Naive thymus-derived CD8-positive, alpha-beta T cell (primary cell): ENCODE data around the gene SELPLG. TPM values are rescaled to one million over a fixed set of nuclear protein-coding genes. Genes with fewer than 3 reads are reported as not detected.
"Not testable (repeated sequence)": the region's sequence is repeated elsewhere in the genome, so short reads cannot be mapped to it uniquely, and the experiment has no call there.

Experiments used
- ATAC-seq, 2 donors: fragments of 150-1000 bp; cut with Tn5 transposase in 1 of 2; sonication (Bioruptor Pico), chemical (Tn5 transposase) in 1 of 2; 1 replicate in 1 of 2; 2 replicates in 1 of 2; pipeline ENCODE4 v1.10.0; 2021; ENCODE audit warnings: mild to moderate bottlenecking in 2 of 2, moderate library complexity in 2 of 2
- POLR2A ChIA-PET: fragments of 350-600 bp; sonication (Branson Sonifier 250); formaldehyde crosslinking; loops from one replicate; lab custom pipeline; 2021; ENCODE audit warnings: antibody characterized with exemption; lab: Charles Lee
- DNase-seq, 10 donors: peaks; one replicate each; pipeline versions ENCODE4 v3.0.0 to v3.0.0-alpha.2; 2020 to 2022
- H3K27ac Mint-ChIP-seq, 10 donors: one replicate each; pipeline ENCODE4 v1.8.0; 2020 to 2022; ENCODE audit warnings: mild to moderate bottlenecking in 10 of 10, mixed read lengths in 10 of 10, moderate library complexity in 4 of 10, inconsistent platforms in 1 of 10
- H3K27me3 Mint-ChIP-seq, 5 donors: one replicate each; pipeline ENCODE4 v1.8.0; 2021 to 2022; ENCODE audit warnings: mixed read lengths in 5 of 5
- H3K36me3 Mint-ChIP-seq, 3 donors: one replicate each; pipeline ENCODE4 v1.8.0; 2020 to 2022; ENCODE audit warnings: mixed read lengths in 3 of 3, mild to moderate bottlenecking in 2 of 3, inconsistent platforms in 1 of 3
- H3K4me1 Mint-ChIP-seq, 4 donors: one replicate each; pipeline ENCODE4 v1.8.0; 2021 to 2022; ENCODE audit warnings: mixed read lengths in 4 of 4
- H3K4me3 Mint-ChIP-seq, 10 donors: one replicate each; pipeline ENCODE4 v1.8.0; 2020 to 2022; ENCODE audit warnings: mild to moderate bottlenecking in 10 of 10, mixed read lengths in 10 of 10, moderate library complexity in 6 of 10, inconsistent platforms in 1 of 10
- H3K9me3 Mint-ChIP-seq, 9 donors: one replicate each; pipeline ENCODE4 v1.8.0; 2020 to 2022; ENCODE audit warnings: mixed read lengths in 9 of 9, mild to moderate bottlenecking in 3 of 9, inconsistent platforms in 1 of 9, moderate library complexity in 1 of 9
- polyA plus RNA-seq, 3 donors: library from polyadenylated mRNA; unstranded; fragments of 300-500 nt; fragmentation: Illumina TruSeq; gene quantifications; one replicate each; pipeline ENCODE4 v1.2.3, GENCODE V29; 2021
- total RNA-seq, 8 experiments: library from RNA in 2 of 8; stranded (reverse) in 2 of 8; gene quantifications; one replicate each; pipeline ENCODE4 v1.2.3 and lab custom pipeline; 2021 to 2026

The SELPLG gene
- total and polyA plus RNA-seq, 5 experiments from 2014 or later = 157 to 720 (median 453) TPM

DNA sequence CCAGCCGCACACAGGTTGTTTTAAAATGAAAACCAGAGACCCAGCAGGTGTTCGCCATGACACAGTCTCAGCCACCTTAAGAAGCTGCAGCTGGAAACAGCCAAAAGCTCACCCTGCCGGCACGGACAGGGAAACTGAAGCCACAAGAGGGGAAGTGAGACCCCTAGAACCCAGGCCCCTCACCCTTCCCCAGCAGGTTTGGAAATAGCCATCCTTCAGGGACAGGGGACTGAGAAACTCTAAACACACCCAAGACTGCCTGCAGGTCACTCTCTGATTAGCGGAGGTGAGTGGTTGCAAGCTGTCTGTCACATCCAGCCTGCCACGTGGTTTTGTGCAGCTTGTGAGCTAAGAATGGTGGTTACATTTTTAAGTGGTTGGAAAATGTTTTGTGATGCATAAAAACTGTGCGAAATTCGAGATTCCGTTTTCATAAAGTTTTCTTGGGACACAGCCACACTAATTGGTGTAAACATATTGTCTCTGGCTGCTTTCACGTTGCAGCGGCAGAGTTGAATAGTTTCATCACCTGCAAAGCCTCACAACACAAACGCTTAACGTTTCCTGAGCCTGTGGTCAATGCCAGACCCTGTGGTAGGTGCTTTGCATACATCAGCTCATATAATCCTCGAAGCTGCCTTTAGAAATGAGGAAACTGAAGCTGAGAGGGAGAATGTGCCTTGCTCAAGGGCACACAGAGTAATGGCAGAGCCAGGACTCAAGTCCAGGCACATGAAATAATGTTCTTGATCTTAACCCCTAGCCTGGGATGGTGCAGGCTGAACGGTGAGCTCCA lies 1.7 kb upstream of the SELPLG start:
- Mint-ChIP-seq H3K27me3 (no peaks in the 10 kb centered on the region), H3K4me3 (peak overlapping the region; percentile 95 to 100 (median 100)), H3K9me3 (peaks cover 0 to 2% (median 0%) of the 10 kb centered on the region in 9 donors), H3K36me3 (peaks cover 6 to 8% (median 6%) of the 10 kb centered on the region in 3 donors), H3K4me1 (peaks cover 36 to 89% (median 66%) of the 10 kb centered on the region in 4 donors), H3K27ac (peak overlapping the region; percentile 98 to 100 (median 100))
- POLR2A ChIA-PET = interaction anchor here (0.7 to 16.3 kb wide), 11 partner anchors 8 to 222 kb away, joined by 3 to 233 read pairs (median 7); partner anchors contain the start of genes ISCU, SART3 and SSH1
- DNase-seq = peak in 6 of 10 donors; percentile 44 to 76 (median 58)
- ATAC-seq = peak; percentile 20 to 25

DNA sequence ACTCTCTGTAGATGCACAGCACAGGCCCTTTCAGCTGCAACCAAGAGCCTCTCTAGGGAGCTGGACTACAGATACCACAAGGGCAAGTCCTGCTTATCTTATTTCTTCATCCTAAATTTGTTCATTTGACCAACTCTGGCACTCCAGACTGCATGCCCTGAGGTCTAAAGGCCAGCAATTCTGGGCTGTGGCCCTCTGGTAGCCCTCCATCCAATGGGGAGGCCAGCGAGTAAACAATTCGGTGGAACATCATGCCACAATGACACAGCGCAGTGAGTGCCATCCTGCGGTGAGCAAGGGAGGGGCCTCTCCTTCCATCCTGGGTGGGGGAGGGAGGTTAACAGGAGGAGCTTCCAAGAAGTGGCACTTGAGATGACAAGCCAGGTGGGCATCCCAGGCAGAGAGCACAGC lies 652 bp upstream of the SELPLG start:
- Mint-ChIP-seq H3K27ac (peak overlapping the region; percentile 98 to 100 (median 100)), H3K9me3 (peaks cover 0 to 2% (median 0%) of the 10 kb centered on the region in 9 donors), H3K4me1 (peaks cover 36 to 91% (median 72%) of the 10 kb centered on the region in 4 donors), H3K4me3 (peak overlapping the region; percentile 95 to 100 (median 100)), H3K27me3 (no peaks in the 10 kb centered on the region), H3K36me3 (peaks cover 6 to 8% (median 6%) of the 10 kb centered on the region in 3 donors)
- POLR2A ChIA-PET = interaction anchor here (0.5 to 16.3 kb wide), 9 partner anchors 10 to 521 kb away, joined by 3 to 233 read pairs (median 6); partner anchors contain the start of genes ISCU and SART3
- DNase-seq (peak in 5 of 10 donors; percentile 29 to 51 (median 37)), ATAC-seq (no peak)

DNA sequence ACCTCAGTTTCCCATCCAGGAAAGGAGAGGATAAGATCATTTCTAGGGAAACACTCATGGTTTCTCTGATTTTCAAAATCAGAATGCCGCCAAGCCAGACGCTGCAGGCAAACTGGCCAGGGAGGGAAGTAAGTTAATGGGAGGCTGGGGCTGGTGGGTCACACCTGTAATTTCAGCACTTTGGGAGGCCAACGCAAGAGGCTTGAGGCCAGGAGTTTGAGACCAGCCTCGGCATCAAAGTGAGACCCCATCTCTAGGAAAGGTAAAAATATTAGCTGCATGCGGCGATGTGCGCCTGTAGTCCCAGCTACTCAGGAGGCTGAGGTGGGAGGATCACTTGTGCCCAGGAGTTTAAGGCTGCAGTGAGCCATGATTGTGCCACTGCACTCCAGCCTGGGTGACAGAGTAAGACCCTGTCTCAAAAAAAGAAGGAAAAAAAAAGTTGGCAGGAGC lies 587 bp downstream of the SELPLG start:
- DNase-seq (no peak), ATAC-seq (no peak)
- peak overlapping the region; percentile 98 to 100 (median 100) for H3K27ac Mint-ChIP-seq
- POLR2A ChIA-PET = interaction anchor here (0.6 to 16.3 kb wide), 10 partner anchors 13 to 124 kb away, joined by 3 to 233 read pairs (median 6); partner anchors contain the start of genes ISCU and SART3
- H3K4me1 Mint-ChIP-seq = peaks cover 36 to 91% (median 78%) of the 10 kb centered on the region in 4 donors
- peaks cover 6 to 13% (median 8%) of the 10 kb centered on the region in 3 donors for H3K36me3 Mint-ChIP-seq
- H3K4me3 Mint-ChIP-seq = peak overlapping the region; percentile 95 to 100 (median 100)
- H3K27me3 Mint-ChIP-seq = no peaks in the 10 kb centered on the region
- peaks cover 0 to 2% (median 0%) of the 10 kb centered on the region in 9 donors for H3K9me3 Mint-ChIP-seq

DNA sequence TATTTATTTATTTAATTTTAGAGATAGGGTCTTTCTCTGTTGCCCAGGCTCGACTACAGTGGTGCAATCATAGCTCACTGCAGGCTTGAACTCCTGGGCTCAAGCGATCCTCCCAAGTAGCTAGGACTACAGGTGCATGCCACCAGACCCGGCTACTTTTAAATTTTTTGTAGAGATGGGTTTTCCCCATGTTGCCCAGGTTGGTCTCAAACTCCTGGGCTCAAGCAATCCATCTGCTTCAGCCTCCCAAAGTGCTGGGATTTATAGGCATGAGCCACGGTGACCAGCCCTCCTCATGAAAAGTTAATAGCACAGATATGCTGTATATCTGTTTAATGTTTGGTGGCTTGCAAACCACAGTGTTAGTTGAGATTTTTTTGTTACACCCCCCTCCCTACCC lies 2.4 kb downstream of the SELPLG start:
- H3K9me3 Mint-ChIP-seq, DNase-seq, H3K27me3 Mint-ChIP-seq, ATAC-seq: not testable (repeated sequence)
- H3K36me3 Mint-ChIP-seq = peaks cover 6 to 27% (median 8%) of the 10 kb centered on the region in 3 donors
- H3K4me3 Mint-ChIP-seq = peak overlapping the region; percentile 95 to 100 (median 100)
- POLR2A ChIA-PET = interaction anchor here (1.0 to 16.3 kb wide), 6 partner anchors 8 to 173 kb away, joined by 3 to 233 read pairs (median 70); partner anchors contain the start of genes ISCU and SART3
- H3K4me1 Mint-ChIP-seq = peaks cover 33 to 91% (median 74%) of the 10 kb centered on the region in 4 donors
- peak overlapping the region; percentile 98 to 100 (median 100) for H3K27ac Mint-ChIP-seq

DNA sequence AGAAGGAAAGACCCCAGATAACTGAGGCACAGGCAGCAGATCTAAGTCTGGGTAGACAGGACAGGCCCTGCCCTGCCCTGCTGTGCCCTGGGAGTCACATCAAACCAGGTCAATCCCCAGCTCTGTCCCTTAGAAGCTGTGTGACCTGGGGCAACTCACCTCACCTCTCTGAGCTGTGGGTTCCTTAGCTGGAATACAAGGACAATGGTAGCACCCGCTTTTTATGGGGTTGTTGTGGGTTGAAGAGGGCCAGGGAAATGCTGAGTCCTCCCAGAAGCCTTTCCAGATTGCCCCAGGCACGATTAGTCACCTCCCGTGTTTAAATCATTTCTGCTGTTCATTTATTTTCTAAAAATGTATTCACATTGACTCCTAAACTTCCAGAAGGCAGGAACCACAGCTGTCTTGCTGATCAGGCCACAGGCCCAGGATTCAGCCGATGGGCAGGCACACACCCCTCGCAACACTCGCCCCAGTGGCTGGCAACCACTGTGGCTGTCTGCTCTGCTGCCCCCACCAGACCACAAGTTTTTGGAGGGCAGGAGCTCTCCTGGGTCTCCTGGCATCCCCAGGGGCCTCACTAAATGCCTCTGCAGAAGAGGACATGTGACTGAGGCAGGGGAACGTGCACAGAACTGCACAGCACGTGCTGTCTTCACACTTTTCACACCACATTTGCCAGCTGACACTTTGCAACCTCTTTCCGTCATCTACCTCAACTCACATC lies 3.0 kb downstream of the SELPLG start:
- ATAC-seq = no peak
- peak overlapping the region; percentile 91 to 100 (median 99) for H3K4me3 Mint-ChIP-seq
- H3K36me3 Mint-ChIP-seq = peaks cover 6 to 32% (median 10%) of the 10 kb centered on the region in 3 donors
- POLR2A ChIA-PET = interaction anchor here (1.0 to 16.3 kb wide), 6 partner anchors 8 to 173 kb away, joined by 3 to 233 read pairs (median 58); partner anchors contain the start of genes ISCU and SART3
- H3K27ac Mint-ChIP-seq = peak overlapping the region; percentile 98 to 100 (median 100)
- DNase-seq = peak in 4 of 10 donors; percentile 13 to 64 (median 34)
- peaks cover 32 to 91% (median 73%) of the 10 kb centered on the region in 4 donors for H3K4me1 Mint-ChIP-seq
- H3K9me3 Mint-ChIP-seq = peaks cover 0 to 2% (median 0%) of the 10 kb centered on the region in 9 donors
- H3K27me3 Mint-ChIP-seq = no peaks in the 10 kb centered on the region

DNA sequence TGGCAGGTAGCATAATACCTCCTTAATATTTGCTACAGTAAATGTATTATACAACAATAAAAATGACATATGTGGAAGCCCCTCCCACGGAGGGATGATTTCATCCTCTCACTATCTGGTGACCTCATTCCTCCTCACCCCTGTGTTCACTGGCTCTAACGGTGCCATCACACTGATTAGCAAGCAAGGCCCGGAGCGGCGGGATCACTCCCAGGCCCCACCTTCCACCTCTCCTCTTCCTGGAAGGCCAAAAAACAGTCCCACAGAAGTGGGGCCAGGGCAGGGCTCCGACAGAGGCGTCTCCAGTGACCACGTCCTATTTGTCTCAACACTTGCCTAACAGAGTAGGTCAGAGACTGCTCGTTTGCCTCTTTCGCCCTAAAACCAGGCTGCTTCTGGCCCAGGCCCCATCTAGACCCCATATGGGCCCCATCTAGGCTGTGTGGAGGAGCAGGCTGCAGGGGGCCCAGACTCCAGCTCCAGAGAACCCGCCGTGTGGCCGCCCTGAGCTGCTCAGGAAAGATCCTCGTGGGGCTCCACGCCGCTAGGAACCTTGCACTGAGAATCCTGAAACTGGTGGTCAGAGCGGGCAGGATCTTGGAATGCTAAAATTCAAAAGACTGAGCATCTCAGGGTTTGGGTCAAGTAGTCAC lies 3.7 kb downstream of the SELPLG start:
- Mint-ChIP-seq H3K27ac (peak overlapping the region; percentile 98 to 100 (median 100)), H3K4me3 (peak overlapping the region; percentile 91 to 100 (median 99)), H3K36me3 (peaks cover 6 to 39% (median 11%) of the 10 kb centered on the region in 3 donors)

DNA sequence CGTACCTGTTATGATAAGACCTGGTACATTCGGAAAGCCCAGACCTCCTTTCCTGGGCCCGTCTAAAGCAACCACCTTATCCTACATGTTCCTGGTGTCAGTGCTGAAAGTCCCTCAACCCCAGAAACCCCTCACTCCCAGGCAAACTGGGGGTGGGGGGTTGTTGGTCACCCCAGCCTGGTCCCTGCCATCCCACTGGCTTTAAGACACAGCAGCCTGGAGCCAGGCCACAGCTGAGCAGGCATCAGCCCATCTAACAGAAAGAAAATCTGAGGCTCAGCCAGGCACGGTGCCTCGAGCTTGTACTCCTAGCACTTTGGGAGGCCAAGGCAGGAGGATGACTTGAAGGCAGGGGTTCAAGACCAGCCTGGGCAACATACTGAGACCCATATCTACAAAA lies 4.5 kb downstream of the SELPLG start:
- peak overlapping the region; percentile 98 to 100 (median 100) for H3K27ac Mint-ChIP-seq
- POLR2A ChIA-PET = interaction anchor here (1.9 to 16.3 kb wide), 3 partner anchors 12 to 64 kb away, joined by 7 to 233 read pairs (median 217); partner anchors contain the start of genes ISCU and SART3
- peak overlapping the region; percentile 91 to 100 (median 99) for H3K4me3 Mint-ChIP-seq
- H3K27me3 Mint-ChIP-seq = no peaks in the 10 kb centered on the region
- ATAC-seq (no peak), DNase-seq (peak in 1 of 10 donors; percentile 54)
- peaks cover 6 to 47% (median 11%) of the 10 kb centered on the region in 3 donors for H3K36me3 Mint-ChIP-seq
- H3K4me1 Mint-ChIP-seq = peaks cover 35 to 84% (median 71%) of the 10 kb centered on the region in 4 donors
- peaks cover 0 to 2% (median 0%) of the 10 kb centered on the region in 9 donors for H3K9me3 Mint-ChIP-seq

More for the DNA sequence above, 3.7 kb downstream of the SELPLG start:
- H3K4me1 Mint-ChIP-seq = peaks cover 39 to 91% (median 76%) of the 10 kb centered on the region in 4 donors
- no peaks in the 10 kb centered on the region for H3K27me3 Mint-ChIP-seq
- ATAC-seq (peak; percentile 24 to 61), DNase-seq (peak; percentile 41 to 78 (median 64))
- peaks cover 0 to 2% (median 0%) of the 10 kb centered on the region in 9 donors for H3K9me3 Mint-ChIP-seq
- POLR2A ChIA-PET = interaction anchor here (1.9 to 16.3 kb wide), 4 partner anchors 12 to 65 kb away, joined by 7 to 233 read pairs (median 164); partner anchors contain the start of genes ISCU and SART3

DNA sequence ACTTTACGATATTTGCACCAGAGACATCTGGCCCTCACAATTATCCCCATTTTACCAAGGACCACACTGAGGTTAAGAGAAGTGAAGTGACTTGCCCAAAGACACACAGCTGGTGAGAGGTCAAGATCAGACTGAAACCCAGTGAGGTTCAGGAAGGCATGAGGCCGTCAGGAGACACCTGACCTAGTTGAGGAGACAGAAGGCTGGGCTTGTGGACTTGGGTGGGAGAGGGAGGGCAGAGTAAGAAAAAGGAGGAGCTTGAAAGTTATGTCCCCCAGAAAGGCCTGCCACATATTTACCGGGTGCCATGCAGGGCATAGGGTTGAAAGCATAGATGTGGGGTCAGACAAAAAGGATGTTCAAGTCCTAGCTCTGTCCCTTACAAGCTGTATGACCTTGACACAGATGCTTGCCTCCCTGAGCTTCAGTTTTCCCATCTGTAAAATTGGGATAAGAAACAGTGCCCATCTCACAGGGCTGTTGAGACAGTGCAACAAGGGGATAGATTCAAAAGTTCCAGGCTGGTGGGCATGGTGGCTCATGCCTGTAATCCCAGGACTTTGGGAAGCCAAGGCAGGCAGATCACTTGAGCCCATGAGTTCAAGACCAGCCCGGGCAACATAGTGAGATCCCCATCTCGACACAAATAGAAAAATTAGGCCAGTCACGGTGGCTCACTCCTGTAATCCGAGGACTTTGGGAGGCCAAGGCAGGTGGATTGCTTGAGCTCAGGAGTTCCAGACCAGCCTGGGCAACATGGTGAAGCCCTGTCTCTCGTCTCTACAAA lies 6.4 kb downstream of the SELPLG start:
- Mint-ChIP-seq H3K4me1 (peaks cover 36 to 82% (median 80%) of the 10 kb centered on the region in 4 donors), H3K27me3 (no peaks in the 10 kb centered on the region), H3K9me3 (peaks cover 0 to 2% (median 0%) of the 10 kb centered on the region in 9 donors), H3K4me3 (peak overlapping the region; percentile 28 to 99 (median 62)), H3K36me3 (peaks cover 6 to 65% (median 20%) of the 10 kb centered on the region in 3 donors), H3K27ac (peak overlapping the region; percentile 66 to 100 (median 99))
- DNase-seq (peak in 1 of 10 donors; percentile 13), ATAC-seq (no peak)
- POLR2A ChIA-PET = interaction anchor here (0.6 to 16.3 kb wide), 6 partner anchors 9 to 62 kb away, joined by 3 to 233 read pairs (median 6); partner anchors contain the start of genes ISCU and SART3

DNA sequence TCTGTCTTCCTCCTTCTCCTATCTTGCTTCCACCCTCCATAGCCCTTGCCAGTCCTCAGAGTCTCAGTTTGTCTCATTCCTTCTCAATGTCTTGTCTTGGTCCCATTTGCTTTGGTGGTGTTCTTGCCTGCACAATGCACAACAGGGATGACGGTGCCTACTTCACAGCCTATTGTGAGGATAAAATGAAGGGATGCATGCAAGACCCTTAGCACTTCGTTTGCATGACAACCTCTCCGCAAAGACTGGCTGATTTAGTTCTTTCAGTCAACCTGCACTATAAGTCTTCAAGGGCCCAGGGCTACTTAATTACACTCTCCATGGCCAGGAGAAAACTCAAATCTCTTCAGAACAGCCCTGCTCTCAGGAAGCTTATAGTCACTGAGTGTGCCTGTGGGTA lies 8.5 kb downstream of the SELPLG start:
- ATAC-seq = no peak
- no peak for DNase-seq
- H3K27ac Mint-ChIP-seq = peak overlapping the region; percentile 67 to 100 (median 94)
- peaks cover 0 to 81% (median 18%) of the 10 kb centered on the region in 3 donors for H3K36me3 Mint-ChIP-seq
- peak overlapping the region in 6 of 10 donors; percentile 1 to 95 (median 36) for H3K4me3 Mint-ChIP-seq
- peaks cover 32 to 82% (median 80%) of the 10 kb centered on the region in 4 donors for H3K4me1 Mint-ChIP-seq
- POLR2A ChIA-PET = interaction anchor here (0.7 to 1.2 kb wide), 2 partner anchors 9 to 62 kb away, joined by 3 to 4 read pairs; partner anchors contain the start of gene ISCU
- no peaks in the 10 kb centered on the region for H3K27me3 Mint-ChIP-seq
- H3K9me3 Mint-ChIP-seq = no peaks in the 10 kb centered on the region

DNA sequence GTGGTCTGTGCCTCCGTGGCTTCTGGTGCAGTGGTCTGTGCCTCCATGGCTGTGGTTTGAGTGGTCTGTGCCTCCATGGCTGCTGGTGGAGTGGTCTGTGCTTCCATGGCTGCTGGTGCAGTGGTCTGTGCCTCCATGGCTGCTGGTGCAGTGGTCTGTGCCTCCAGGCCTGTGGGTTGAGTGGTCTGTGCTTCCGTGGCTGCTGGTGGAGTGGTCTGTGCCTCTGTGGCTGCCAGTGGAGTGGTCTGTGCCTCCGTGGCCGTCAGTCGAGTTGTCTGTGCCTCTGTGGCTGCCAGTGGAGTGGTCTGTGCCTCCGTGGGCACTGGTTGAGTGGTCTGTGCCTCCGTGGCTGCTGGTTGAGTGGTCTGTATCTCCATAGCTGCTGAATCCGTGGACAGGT lies 10.1 kb downstream of the SELPLG start:
- Mint-ChIP-seq H3K9me3 (no peaks in the 10 kb centered on the region), H3K4me3 (peak overlapping the region in 2 of 10 donors; percentile 18 to 36), H3K27me3 (no peaks in the 10 kb centered on the region), H3K4me1 (peaks cover 34 to 82% (median 80%) of the 10 kb centered on the region in 4 donors), H3K36me3 (peaks cover 0 to 94% (median 22%) of the 10 kb centered on the region in 3 donors), H3K27ac (peak overlapping the region in 9 of 10 donors; percentile 52 to 100 (median 91))
- ATAC-seq = no peak
- POLR2A ChIA-PET = no interaction called here
- no peak for DNase-seq
